PC-9 (cell line): ENCODE results near the gene TEDC1.

ENCODE experiments used
- EZH2 ChIP-seq: fragments of 200-600 bp; sonication (generic); IDR thresholded peaks from 2 replicates; pipeline ENCODE4 v1.8.0; 2017; ENCODE audit warnings: antibody characterized with exemption, low read depth
- TF ChIP-seq, protein P1 (sequence below): fragments of 200-600 bp; sonication (generic); conservative IDR thresholded peaks from 2 replicates; pipeline ENCODE4 v1.6.1; 2017; ENCODE audit warnings: mixed run types, antibody characterized with exemption, mild to moderate bottlenecking, moderate library complexity

DNA sequence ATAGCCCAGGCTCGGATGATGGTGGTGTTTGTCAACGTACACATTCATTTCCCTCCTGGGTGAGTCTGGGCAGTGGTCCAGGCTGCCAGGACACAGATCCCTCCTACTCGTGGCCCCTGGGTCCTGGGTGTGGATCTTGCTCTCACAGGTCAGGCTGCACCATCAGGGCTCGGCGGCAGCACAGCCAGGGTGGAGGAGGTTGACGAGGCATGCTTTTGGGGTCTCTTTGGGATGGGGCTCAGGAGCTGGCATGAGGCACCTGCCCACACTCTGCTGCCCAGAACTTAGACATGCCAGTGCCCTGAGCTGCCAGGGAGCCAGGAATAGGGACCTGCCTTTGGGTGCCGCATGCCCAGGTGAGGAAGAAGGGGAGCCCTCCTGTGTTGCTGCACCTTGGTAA, 45.0 kb downstream of the TEDC1 start:
- TF ChIP-seq, protein P1, sequence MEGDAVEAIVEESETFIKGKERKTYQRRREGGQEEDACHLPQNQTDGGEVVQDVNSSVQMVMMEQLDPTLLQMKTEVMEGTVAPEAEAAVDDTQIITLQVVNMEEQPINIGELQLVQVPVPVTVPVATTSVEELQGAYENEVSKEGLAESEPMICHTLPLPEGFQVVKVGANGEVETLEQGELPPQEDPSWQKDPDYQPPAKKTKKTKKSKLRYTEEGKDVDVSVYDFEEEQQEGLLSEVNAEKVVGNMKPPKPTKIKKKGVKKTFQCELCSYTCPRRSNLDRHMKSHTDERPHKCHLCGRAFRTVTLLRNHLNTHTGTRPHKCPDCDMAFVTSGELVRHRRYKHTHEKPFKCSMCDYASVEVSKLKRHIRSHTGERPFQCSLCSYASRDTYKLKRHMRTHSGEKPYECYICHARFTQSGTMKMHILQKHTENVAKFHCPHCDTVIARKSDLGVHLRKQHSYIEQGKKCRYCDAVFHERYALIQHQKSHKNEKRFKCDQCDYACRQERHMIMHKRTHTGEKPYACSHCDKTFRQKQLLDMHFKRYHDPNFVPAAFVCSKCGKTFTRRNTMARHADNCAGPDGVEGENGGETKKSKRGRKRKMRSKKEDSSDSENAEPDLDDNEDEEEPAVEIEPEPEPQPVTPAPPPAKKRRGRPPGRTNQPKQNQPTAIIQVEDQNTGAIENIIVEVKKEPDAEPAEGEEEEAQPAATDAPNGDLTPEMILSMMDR: no peak
- no peak for TF ChIP-seq EZH2
